Ramos (cell line): ENCODE data around the gene HBA2.
"Not testable (repeated sequence)": the region's sequence is repeated elsewhere in the genome, so short reads cannot be mapped to it uniquely, and the experiment has no call there.

ENCODE experiments used
- in situ Hi-C: fragments of 300-500 bp; cut with MboI; formaldehyde crosslinking; loops from one replicate; pipeline ENCODE4 v1.14.3; 2022; ENCODE audit warnings: low sequenced_read_pairs; ENCODE audit not compliant: unreplicated experiment

HBA2 gene

DNA sequence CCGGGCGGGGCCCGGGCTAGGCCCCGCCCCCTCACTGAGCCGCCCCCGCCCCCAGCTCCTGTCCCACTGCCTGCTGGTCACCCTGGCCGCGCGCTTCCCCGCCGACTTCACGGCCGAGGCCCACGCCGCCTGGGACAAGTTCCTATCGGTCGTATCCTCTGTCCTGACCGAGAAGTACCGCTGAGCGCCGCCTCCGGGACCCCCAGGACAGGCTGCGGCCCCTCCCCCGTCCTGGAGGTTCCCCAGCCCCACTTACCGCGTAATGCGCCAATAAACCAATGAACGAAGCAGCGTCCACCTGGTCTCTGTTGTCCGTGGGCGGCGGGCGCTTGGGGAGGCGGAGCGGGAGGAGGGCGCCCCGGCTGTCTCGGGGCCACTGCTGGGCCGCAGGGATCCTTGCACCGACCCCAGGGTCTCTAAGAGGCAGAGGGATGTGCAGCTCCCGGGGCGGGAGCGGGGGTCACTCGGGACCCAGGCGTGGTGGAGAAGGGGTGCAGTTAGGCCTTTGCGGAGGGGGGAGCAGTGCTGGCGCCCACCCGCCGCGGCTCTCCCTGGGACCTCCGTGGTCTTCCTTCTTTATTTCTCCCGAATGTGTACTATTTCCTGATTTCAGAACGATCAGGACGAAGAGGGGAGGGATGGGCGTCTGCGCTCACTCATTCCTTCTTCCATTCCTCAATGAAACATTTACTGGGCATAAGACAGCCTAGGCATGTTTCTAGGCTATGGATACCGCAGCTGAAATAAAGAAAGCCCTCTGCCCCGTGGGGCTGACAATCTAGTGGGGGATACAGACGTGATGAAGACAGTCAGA is 18.3 kb upstream of the HBA2 start:
- in situ Hi-C loops = no loop called here

DNA sequence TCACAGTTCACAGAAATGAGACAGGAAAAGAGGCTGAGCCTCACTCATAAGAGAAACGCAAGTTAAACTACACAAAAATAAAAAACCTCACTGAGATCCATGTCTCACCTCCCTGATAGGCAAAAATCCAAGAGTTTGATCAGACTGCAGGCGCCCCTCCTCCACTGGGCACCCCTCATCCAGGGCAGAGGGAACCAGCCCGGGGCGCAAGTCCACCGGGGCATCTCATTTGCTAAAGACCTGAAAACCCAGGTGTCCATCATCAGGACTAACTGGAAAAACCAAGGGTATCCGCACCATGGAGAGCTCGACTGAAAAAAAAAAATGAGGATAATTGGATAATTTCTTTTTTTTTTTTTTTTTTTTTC is 17.7 kb upstream of the HBA2 start:
- in situ Hi-C loops = no loop called here

DNA sequence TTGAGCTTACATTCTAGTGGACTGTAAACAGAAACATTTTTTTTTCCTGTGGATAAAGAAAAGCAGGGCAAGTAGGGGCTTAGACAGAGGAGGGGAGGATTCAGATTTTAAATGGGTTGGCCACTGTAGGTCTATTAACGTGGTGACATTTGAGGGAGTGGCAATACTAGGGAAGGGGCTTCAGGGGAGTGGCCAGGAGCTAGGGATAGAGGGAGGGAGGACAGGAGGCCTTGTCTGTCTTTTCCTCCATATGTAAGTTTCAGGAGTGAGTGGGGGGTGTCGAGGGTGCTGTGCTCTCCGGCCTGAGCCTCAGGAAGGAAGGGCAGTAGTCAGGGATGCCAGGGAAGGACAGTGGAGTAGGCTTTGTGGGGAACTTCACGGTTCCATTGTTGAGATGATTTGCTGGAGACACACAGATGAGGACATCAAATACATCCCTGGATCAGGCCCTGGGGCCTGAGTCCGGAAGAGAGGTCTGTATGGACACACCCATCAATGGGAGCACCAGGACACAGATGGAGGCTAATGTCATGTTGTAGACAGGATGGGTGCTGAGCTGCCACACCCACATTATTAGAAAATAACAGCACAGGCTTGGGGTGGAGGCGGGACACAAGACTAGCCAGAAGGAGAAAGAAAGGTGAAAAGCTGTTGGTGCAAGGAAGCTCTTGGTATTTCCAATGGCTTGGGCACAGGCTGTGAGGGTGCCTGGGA is 13.4 kb upstream of the HBA2 start:
- in situ Hi-C loops = no loop called here

DNA sequence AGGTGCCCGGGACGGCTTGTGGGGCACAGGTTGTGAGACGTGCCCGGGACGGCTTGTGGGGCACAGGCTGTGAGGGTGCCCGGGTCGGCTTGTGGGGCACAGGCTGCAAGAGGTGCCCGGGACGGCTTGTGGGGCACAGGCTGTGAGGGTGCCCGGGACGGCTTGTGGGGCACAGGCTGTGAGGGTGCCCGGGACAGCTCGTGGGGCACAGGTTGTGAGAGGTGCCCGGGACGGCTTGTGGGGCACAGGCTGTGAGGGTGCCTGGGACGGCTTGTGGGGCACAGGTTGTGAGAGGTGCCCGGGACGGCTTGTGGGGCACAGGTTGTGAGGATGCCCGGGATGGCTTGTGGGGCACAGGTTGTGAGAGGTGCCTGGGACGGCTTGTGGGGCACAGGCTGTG is 12.4 kb upstream of the HBA2 start:
- in situ Hi-C loops = not testable (repeated sequence)

DNA sequence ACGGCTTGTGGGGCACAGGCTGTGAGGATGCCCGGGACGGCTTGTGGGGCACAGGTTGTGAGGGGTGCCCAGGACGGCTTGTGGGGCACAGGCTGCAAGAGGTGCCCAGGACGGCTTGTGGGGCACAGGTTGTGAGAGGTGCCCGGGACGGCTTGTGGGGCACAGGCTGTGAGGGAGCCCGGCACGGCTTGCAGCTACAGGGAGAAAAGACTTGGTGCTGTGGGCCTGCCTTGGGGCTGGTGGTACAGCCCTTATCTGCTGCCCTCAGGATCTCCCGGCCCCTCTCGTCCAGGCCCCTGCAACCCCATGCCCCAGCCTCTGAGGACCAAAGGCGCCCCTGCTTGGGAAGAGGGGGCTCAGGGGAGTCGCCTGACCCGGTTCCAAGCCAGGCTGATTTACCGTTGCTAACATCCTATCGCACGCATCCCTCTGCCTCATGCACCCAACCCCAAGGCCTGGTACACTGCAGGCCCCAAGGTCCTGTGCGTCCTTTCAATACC is 11.9 kb upstream of the HBA2 start:
- in situ Hi-C loops = no loop called here

DNA sequence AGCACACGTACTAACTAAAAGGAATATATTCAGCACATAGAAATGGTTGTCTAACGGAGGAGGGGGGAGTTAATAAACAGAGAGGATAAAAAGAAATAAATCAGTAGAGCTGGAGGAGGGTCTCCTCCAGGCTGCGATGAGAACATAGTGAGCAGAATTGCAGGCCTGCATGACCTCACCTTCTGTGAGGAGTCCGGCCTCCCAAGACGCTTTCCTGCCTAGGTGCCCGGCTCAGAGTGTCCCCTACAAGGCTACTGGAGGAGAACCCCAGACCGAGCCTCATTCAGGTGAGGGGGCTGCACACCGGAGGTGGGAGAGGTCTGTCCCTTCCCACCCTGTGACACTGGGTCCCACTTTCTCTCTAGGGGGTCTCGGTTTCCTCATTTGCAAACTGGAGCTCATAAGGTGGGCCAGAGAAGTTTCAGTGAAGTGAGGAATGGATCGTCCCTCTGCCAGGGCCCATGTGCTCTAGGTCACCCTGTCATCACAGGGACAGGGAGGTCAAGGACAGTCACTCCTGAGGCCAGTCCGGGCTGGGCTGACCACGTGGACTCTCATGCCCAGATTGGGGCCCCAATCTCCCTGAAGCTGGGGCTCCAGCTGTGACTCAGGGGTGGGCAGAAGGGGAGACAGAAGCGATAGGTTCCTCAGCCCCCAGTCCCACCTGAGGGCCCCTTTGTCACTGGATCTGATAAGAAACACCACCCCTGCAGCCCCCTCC is 10.2 kb upstream of the HBA2 start:
- in situ Hi-C loops = no loop called here

DNA sequence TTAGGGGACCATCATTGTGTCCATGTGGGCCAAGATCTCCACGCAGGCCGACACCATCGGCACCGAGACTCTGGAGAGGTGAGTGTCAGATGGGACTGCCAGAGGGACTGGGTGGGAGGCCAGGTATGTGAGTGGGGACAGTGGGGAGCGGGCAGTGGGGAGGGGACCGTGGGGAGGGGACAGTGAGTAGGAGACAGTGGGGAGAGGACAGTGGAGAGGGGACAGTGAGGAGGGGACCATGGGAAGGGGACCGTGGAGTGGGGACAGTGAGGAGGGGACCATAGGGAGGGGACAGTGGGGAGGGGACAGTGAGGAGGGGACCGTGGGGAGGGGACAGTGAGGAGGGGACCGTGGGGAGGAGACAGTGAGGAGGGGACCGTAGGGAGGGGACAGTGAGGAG is 9.5 kb upstream of the HBA2 start:
- in situ Hi-C loops = not testable (repeated sequence)

DNA sequence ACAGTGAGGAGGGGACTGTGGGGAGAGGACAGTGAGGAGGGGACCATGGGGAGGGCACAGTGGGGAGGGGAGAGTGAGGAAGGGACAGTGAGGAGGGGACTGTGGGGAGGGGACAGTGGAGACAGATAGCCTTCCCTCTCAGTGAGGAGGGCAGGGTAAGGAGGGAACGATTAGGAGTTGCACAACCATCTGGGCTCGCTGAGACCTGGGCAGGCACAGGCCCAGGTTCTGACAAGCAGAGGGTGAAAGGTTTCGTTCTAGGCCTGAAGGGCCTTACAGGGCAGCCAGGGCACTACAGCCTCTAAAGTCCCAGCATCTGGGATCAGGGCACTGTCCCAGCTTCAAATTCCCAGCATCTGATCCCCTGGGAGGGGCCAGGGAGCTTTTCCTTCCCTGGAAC is 9.0 kb upstream of the HBA2 start:
- in situ Hi-C loops = not testable (repeated sequence)

DNA sequence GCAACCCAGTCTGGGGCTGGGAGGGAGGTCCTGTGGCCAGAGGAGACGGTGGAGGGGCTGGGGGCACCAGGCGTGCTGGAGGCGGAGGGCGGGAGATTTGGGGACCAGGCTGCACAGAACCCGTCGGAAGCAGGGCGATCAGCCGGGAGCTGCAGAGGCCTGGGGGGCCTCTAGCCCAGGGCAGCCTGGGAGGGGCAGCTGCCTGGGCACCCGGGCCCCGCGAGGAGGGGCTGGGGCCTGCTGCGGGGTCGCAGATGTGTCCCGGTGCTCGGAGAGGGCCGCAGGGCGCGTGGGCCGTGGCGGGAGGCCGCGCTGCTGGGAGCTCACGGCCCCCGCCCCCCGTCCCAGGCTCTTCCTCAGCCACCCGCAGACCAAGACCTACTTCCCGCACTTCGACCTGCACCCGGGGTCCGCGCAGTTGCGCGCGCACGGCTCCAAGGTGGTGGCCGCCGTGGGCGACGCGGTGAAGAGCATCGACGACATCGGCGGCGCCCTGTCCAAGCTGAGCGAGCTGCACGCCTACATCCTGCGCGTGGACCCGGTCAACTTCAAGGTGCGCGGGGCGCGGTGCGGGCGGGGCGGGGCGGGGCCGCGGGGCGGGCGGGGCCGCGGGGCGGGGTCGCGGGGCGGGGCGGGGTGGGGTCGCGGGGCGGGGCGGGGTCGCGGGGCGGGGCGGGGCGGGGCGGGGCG is 8.4 kb upstream of the HBA2 start:
- in situ Hi-C loops = not testable (repeated sequence)

DNA sequence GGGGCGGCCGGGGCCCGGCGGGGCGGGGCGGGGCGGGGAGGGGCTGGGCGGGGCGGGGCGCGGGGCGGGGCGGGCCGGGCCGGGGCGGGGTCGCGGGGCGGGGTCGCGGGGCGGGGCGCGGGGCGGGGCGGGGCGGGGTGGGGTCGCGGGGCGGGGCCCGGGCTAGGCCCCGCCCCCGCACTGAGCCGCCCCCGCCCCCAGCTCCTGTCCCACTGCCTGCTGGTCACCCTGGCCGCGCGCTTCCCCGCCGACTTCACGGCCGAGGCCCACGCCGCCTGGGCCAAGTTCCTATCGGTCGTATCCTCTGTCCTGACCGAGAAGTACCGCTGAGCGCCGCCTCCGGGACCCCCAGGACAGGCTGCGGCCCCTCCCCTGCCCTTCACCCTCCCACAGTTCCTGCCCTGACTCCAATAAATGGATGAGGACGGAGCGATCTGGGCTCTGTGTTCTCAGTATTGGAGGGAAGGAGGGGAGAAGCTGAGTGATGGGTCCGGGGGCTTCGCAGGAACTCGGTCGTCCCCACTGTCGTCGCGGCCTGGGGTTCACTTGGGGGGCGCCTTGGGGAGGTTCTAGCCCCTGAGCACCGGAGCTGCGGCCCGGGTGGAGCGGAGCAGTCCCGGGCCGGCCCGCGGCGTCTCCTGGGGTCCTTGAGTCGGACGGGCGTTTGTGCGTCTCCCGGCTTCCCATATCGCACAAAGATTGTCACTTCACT is 7.7 kb upstream of the HBA2 start:
- in situ Hi-C loops = no loop called here

DNA sequence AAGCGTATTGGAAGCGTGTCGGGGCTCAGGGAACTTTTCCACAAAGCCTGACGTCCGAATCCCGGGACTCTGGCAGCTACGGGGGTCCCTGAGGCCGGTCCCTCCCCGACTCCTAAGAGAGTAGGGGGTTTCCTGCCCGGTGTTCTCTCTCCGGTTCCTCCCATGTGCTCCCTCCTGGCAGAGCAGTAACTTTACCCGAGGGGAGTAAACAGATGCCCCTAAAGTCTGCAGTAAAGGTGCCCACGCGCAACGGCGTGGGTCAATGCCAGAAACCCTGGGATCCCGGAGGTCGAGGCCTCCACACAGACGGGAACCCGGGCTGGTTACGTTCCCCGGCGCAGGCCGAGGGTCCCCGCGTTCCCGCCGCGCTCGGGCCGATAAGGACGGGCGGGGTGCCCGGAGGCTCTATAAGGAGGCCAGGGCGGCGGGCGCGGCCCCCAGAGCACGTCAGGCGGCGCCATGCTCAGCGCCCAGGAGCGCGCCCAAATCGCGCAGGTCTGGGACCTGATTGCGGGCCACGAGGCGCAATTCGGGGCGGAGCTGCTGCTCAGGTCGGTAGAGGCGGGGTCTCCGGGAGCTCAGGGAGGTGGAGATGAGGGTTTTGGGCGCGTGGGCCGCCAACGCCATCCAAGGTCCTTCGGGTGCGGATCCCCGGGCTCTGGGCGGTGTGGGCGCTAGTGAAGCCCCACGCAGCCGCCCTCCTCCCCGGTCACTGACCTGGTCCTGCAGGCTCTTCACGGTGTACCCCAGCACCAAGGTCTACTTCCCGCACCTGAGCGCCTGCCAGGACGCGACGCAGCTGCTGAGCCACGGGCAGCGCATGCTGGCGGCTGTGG is 6.9 kb upstream of the HBA2 start, which contains the start of gene HBM:
Gene HBM (plus strand): TSS at position 440 of the 836 bp plus-strand sequence. CDS start 20 bp downstream, at position 460.
- in situ Hi-C loops = no loop called here

DNA sequence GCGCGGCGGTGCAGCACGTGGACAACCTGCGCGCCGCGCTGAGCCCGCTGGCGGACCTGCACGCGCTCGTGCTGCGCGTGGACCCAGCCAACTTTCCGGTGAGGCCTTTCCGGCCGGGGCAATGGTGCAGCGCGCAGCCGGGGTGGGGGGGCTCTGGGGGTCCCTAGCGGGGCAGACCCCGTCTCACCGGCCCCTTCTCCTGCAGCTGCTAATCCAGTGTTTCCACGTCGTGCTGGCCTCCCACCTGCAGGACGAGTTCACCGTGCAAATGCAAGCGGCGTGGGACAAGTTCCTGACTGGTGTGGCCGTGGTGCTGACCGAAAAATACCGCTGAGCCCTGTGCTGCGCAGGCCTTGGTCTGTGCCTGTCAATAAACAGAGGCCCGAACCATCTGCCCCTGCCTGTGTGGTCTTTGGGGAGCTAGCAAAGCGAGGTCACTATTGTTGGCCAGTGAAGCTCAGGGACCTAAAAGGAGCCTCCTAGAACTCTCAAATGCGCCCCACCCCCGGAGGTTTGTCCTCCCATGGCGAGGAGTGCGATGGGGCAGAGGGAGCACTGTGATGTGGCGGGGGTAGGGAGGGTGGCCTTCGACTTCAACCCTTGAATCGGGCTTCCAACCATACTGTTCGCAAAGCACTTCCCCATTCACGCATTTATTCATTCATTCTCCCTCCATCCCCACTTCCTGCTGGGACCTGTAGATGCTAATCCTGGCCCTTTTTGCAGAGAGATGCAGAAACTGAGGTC is 6.1 kb upstream of the HBA2 start:
- in situ Hi-C loops = no loop called here

DNA sequence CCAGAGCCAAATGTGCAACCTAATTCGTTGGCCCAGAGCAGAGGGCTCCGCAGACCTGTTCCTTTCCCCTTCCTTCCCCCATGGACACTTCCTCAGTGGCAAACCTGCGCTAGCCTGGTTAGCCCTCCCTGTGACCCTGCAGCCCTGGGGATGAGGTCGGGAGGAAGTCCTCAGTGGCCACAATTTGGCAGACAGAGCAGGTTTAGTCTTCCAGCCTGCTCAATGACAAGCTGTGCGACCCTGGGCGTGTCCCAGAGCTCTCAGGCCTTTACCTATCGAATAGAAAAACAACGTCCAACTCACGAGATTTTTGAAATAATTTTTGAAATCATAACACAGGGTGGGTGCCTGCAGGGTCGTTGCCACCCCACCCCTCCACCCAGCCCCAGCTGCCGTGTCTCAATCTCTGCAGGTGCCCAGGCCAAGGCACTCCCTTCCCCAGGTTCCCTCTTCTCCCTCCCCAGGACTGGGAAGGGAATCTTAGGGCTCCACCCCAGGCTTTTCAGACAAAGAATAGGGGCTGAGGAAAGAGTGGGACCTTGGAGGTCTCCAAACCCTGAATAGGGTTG is 5.5 kb upstream of the HBA2 start:
- in situ Hi-C loops = no loop called here

DNA sequence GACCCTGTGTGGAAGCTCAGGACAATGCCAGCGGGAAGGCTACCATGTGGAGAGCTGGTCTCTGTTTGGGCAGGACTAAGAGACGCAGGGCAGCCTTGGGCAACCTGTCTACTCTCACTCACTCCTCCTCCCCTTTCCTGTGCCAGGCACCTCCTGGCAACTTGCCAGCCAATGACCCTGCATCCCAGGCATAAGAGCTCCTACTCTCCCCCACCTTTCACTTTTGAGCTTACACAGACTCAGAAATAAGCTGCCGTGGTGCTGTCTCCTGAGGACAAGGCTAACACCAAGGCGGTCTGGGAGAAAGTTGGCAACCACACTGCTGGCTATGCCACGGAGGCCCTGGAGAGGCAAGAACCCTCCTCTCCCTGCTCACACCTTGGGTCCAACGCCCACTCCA is 4.3 kb upstream of the HBA2 start:
- in situ Hi-C loops = no loop called here

DNA sequence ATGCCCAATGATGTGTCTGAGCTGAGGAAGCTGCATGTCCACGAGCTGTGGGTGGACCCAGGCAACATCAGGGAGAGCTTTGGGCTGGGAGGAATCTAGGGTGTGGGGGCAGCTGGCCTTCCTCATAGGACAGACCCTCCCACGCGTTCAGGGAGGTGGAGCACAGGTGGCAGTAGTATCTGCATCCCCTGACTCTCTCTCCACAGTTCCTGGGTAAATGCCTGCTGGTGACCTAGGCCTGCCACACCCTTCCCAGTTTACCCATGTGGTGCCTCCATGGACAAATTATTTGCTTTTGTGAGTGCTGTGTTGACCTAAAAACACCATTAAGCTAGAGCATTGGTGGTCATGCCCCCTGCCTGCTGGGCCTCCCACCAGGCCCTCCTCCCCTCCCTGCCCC is 3.7 kb upstream of the HBA2 start:
- in situ Hi-C loops = no loop called here

DNA sequence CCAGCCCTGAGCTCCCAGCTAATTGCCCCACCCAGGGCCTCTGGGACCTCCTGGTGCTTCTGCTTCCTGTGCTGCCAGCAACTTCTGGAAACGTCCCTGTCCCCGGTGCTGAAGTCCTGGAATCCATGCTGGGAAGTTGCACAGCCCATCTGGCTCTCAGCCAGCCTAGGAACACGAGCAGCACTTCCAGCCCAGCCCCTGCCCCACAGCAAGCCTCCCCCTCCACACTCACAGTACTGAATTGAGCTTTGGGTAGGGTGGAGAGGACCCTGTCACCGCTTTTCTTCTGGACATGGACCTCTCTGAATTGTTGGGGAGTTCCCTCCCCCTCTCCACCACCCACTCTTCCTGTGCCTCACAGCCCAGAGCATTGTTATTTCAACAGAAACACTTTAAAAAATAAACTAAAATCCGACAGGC is 2.6 kb upstream of the HBA2 start:
- in situ Hi-C loops = not testable (repeated sequence)

DNA sequence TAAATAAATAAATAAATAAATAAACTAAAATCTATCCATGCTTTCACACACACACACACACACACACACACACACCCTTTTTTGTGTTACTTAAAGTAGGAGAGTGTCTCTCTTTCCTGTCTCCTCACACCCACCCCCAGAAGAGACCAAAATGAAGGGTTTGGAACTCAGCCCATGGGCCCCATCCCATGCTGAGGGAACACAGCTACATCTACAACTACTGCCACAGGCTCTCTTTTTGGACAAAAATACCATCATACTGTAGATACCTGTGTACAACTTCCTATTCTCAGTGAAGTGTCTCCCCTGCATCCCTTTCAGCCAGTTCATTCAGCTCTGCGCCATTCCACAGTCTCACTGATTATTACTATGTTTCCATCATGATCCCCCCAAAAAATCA is 1.9 kb upstream of the HBA2 start:
- in situ Hi-C loops = no loop called here
